AG09309 (cell line): ENCODE measurements around the gene TRABD2A.

Experiments
- DNase-seq: peaks from one replicate; pipeline ENCODE4 v3.0.0-alpha.2; 2010; ENCODE audit warnings: low read depth
- H3K4me3 ChIP-seq: 2 replicates; pipeline ENCODE4 v1.5.1; 2011; ENCODE audit warnings: mild to moderate bottlenecking, low read depth, low read length, moderate library complexity; ENCODE audit not compliant: control insufficient read depth
- CTCF ChIP-seq: IDR thresholded peaks from 2 replicates; pipeline ENCODE4 v1.5.1; 2011; ENCODE audit warnings: mild to moderate bottlenecking, low read depth, low read length, inconsistent platforms; ENCODE audit not compliant: insufficient read depth, control insufficient read depth; ENCODE audit errors: missing control alignments

The TRABD2A gene

DNA sequence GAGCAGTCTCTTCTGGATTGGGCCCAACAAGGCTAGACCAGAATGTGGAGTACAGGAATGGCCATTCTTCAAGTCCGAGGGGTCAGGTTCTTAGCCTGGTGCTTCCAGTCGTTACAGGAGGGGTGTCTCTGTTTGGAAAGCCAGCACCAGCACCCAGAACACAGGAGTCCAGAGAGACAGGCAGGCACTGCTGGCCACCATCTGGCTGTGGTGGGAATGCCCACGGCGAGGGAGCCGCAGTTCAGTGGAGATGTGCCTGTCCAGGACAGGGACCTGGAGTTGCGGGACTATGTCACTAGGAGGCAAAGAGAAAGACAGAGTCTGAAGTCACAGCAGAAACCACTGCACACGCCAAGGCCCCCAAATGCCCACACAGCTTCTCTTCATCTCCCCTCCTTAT lies 59.1 kb downstream of the TRABD2A start:
- no peak for DNase-seq
- no peak overlapping the region for H3K4me3 ChIP-seq
- no peak for TF ChIP-seq CTCF

GRCh38 chr2:84817239-84817655 lies 63.6 kb downstream of the TRABD2A start:
- no peak overlapping the region for H3K4me3 ChIP-seq
- no peak for DNase-seq
- TF ChIP-seq CTCF: no peak

- no peak overlapping the region for H3K4me3 ChIP-seq
- no peak for DNase-seq
- TF ChIP-seq CTCF: no peak
These were observed 64.4 kb downstream of the TRABD2A start for GRCh38 chr2:84816426-84817026.

DNA sequence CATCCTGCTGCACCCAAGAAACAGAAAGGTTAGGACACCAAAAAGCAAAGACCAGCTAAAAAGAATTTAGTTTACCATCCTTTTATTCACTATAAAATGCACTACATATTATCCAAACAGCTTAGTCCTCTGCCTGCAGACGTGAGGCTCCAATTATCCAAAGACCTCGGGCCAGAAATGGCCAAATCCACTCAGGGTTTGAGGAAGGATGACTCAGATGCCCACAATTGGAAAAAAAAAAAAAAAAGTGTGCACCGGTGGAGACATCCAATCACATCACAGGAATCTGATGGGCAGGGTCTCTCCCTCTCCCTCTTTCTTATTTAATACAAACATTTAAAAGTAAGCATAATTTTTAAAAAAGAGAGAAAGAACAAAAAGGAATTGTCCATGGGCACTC lies 65.7 kb downstream of the TRABD2A start:
- DNase-seq: no peak
- H3K4me3 ChIP-seq: no peak overlapping the region
- no peak for TF ChIP-seq CTCF

GRCh38 chr2:84811839-84812431 lies 68.9 kb downstream of the TRABD2A start:
- no peak for DNase-seq
- H3K4me3 ChIP-seq: no peak overlapping the region
- no peak for TF ChIP-seq CTCF

DNA sequence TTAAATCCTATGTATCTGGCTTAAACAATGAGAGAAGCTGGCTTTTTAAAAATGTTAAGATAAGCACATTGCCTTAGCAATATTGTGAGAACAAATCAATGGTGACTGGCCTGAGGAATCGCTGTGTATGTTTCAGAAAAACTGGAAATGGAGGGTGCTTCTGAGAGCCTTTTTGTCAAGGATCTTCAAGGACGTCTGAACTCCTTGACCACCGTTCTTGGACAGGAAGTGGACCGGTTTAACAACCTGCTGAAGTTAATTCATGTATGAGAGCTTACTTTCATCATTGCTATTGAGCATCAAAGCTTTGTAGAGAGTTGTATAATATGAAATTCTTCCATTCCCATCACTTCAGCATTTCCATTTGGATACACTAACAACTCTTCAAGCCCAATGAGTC lies 72.6 kb downstream of the TRABD2A start:
- TF ChIP-seq CTCF: no peak
- H3K4me3 ChIP-seq: no peak overlapping the region
- DNase-seq: no peak
